OCI-LY3 (cell line): ENCODE results near the gene MYO1F.

Source experiments
- EZH2phosphoT487 ChIP-seq: fragments of 200-600 bp; shearing (Covaris generic); IDR thresholded peaks from 2 replicates; pipeline ENCODE4 v1.6.1; 2018; ENCODE audit warnings: antibody characterized with exemption, mixed run types, low read depth
- TF ChIP-seq, protein P1 (sequence below): fragments of 200-600, 300-600 bp; sonication (generic); IDR thresholded peaks from 2 replicates; pipeline ENCODE4 v1.5.1; 2014; ENCODE audit warnings: antibody characterized with exemption, low read length, low read depth

DNA sequence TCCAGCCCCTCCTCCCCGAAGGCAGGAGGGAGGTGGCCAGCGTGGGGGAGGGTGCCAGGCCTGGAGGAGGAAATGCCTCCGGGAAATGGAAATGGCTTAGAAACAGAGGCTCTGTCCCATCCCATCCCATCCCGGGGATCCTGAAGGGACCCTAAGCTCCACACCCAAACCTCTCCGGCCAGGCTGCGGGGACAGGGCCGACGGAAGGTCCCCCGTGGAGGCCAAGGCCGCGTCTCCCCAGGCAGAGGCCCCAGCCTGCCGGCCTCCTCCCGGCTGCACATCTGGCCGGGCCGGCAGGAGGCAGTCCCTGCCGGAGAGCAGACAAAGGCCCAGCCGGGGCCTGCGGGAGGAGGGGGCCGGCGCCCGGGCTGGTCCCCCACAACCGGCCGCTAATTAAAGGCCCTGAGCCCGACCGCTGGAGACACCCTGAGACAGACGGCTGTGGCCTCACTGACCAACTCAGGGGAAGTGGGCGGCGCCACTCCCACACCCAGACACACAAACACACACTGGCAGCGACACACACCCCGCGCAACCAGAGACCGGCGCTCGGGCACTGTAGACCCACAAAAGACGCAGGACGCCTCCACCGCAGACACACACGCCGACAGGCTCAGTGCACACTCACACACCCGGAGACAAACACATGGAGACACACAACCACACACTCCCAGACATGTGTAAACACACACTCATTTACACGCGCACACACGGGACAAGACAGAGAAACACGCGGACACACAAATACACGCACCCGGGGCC, 32.2 kb upstream of the MYO1F start:
- TF ChIP-seq, protein P1, sequence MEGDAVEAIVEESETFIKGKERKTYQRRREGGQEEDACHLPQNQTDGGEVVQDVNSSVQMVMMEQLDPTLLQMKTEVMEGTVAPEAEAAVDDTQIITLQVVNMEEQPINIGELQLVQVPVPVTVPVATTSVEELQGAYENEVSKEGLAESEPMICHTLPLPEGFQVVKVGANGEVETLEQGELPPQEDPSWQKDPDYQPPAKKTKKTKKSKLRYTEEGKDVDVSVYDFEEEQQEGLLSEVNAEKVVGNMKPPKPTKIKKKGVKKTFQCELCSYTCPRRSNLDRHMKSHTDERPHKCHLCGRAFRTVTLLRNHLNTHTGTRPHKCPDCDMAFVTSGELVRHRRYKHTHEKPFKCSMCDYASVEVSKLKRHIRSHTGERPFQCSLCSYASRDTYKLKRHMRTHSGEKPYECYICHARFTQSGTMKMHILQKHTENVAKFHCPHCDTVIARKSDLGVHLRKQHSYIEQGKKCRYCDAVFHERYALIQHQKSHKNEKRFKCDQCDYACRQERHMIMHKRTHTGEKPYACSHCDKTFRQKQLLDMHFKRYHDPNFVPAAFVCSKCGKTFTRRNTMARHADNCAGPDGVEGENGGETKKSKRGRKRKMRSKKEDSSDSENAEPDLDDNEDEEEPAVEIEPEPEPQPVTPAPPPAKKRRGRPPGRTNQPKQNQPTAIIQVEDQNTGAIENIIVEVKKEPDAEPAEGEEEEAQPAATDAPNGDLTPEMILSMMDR: no peak
- TF ChIP-seq EZH2phosphoT487: no peak
